Neural progenitor cell (in vitro differentiated cells): ENCODE data around the gene FAM124A.

Experiments
- CTCF ChIP-seq: fragments of 200-600 bp; sonication (generic); IDR thresholded peaks from 2 replicates; pipeline ENCODE4 v1.5.1; 2017; ENCODE audit warnings: antibody characterized with exemption, mild to moderate bottlenecking
- EZH2 ChIP-seq: fragments of 200-600 bp; sonication (generic); IDR thresholded peaks from 2 replicates; pipeline ENCODE4 v1.6.1; 2017; ENCODE audit warnings: antibody characterized with exemption, mild to moderate bottlenecking, moderate library complexity
- EZH2phosphoT487 ChIP-seq: fragments of 200-600 bp; sonication (generic); IDR thresholded peaks from 2 replicates; pipeline ENCODE4 v1.6.1; 2017; ENCODE audit warnings: antibody characterized with exemption

GRCh38 chr13:51225029-51225428 is 2.8 kb downstream of the FAM124A start:
- TF ChIP-seq CTCF (no peak), EZH2 (no peak), EZH2phosphoT487 (no peak)
